SKM-1 (cell line): Measurements from ENCODE around the gene IKZF1.

Experiments used
- DNase-seq: peaks from one replicate; lab custom pipeline; 2025; ENCODE audit not compliant: unreplicated experiment; lab: John Stamatoyannopoulos, UW

Gene IKZF1

DNA sequence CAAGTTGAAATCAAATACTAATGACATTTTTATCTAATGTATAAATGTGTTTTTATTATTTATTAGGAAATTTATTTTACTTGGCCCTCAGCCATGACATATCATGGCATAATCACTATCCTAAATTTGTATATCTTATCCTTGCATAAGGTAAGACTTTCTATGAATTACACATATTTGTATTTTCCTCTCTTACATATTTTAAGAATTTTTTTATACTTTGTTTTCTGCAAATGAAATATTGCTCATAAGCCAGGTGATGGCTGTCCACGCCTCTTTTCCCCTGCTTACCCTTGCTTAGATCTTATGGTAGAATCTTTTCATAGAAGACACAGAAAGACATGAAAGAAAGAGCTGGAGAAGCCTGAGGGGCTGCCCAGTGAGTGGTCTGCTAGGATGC is 48.2 kb downstream of the IKZF1 start:
- DNase-seq, result no peak

DNA sequence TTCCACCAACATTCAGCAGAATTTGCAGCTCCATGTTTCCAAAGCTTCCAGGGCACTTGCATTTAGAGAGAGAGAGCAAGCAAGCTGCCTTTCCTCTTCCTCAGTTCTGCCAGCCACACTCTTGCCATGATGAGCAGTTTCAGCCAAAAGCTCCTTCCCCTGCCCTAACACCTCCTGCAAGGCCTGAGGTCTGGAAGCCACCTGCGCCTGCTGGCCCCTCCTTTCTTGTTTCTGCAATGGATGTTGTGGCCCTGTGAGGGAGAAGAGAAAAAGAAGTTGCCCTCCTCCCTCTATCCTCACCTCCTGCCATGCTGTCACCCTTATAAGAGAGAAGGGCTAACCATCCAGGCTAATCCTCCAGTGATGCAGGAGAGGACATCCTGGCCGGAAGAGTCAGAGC is 48.7 kb downstream of the IKZF1 start:
- no peak for DNase-seq

DNA sequence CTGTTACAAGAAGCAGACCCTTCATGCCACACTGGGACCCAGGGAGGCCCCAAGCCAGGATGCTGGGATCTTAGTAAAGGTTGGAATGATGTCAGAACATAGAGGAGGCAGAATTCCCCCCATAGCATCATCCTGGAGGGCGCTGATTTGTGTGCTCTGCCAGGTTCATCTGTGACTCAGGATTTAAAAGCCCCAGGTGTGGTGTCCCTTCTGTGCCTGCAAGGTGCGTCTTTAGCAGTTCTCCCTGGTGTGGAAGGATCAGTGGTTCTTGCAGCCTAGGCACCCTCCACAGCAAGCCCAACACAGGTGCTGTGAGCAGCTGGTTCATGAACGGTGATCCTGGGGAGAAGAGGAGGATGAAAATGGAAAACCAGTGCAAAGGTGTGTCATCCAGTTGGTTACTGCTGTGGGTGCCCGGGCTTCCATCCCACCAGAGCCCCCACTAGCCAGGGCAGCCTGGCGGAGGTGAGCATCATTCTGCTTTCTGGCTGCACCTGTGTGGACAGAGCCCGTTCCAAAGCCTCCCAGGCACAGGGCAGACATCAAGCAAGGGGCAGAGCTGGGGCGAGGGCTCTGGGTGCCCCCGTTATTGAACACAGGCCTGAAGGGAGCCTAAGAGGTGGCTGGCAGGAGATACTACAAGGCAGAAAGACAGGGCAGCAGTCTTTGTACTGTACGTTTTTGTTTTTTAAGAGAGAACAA is 49.5 kb downstream of the IKZF1 start:
- DNase-seq, result no peak

DNA sequence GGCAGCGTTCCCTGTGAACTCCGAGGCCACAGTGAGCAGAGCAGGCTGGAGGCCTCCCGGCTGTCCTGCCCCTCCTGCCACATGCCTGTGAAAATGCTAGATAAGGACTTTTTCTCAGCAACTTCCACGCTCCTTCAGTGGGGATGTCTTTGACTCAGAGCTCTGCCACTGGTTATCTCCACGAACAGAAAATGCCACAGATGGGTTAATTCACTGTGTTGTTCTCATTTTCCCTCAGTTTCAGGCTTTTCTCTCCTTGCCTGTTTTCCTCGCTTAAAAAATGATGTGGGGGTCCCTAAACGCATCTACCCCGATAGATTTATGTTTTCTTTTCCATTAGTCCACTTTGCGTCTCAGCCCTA is 51.3 kb downstream of the IKZF1 start:
- no peak for DNase-seq

DNA sequence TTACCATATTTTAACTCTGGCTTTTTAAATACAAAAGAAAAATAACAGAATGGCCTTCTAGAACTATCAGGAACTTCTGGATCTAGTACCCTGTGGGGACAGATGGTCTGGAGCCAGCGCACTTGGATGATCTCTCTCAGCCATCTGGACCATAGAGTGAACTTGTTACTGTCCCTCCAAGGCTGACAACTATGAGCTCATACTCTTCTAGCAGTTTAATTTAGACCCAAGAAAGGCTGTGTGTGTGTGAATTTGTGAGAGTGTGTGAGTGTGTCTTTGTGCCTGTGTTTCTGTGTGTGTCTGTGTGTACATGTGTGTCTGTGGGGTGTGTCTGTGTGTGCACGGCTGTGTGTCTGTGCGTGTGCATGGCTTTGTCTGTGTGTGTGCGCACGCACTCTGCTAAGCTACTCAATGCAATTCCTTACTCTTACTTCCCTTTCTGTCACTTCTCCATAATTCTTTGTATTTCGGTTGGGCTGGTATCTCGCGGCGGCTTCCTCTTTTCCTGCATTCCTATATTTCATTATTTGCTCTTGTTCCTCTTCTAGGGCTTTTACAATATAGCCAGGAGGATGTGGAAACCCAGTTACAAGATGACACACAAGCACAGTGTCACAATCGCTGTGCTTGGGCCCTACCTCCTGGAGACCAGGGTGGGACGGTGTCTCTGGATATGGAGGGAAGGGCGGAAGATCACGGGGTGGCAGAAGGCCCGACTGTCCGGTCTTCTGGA is 51.9 kb downstream of the IKZF1 start:
- peak; percentile 99 for DNase-seq

DNA sequence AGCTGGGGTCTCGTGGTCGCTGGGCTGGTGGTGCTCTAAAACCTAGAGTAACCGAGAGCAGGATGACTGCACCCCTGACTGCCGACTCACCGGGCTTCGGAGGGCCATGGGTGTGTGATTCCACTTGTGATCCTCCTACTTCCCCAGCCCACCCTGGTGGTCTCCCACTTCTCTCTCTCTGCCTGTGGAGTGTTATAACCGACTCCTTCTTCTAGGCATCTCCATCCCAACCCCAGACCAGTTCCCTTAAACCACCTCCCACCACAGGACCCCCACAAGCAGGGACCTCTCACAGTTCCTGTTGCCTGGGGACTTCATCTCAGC is 52.4 kb downstream of the IKZF1 start:
- DNase-seq, result no peak

DNA sequence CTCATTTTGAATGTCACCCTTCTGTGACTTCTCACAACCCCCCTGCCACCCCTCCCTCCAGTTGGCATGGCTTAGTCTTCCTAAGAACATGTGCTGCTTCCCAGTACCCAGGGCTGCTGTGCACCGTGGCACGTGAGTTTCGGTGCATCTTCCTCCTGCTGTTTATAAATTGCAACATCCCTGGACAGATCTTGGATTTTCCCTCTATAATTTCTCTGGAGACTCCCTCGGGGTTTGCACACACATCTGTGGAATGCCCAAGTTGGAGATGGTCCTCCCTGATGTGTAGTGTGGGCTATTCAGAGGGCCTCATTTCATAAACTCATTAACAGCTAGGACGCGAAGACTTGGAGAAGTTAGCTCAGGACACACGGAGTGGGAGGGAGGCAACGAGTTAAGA is 52.9 kb downstream of the IKZF1 start:
- no peak for DNase-seq

DNA sequence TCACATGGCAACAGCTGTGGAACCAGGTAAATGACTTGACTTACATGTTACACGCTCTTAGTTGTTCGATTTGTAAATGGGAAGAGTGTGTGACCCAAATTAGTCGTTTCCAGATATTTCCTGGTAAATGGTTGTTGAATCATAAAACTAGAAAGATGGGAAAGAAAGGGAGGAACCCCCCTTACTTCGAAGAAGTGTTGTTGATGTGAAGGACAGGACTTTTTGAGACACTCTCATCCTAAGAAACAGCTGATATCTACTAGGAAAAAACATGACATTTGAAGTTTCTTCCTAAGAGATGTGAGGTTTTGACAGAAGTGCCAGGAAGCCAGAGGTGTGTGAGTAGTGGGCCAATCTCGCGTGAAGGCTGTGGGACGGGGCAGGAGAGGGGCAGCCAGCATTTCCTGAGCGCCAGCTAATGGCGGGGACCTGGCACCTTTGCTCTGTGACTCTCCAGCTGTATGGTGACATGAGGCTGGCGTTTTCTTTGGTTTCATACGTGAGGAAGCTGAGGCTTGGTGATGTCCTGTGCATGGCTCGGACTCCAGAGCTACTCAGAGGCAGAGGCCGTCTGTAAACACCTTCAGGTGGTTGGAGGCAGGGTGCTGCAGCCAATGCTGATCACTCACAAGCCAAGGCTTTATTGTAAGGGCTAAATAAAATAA is 53.7 kb downstream of the IKZF1 start:
- no peak for DNase-seq

DNA sequence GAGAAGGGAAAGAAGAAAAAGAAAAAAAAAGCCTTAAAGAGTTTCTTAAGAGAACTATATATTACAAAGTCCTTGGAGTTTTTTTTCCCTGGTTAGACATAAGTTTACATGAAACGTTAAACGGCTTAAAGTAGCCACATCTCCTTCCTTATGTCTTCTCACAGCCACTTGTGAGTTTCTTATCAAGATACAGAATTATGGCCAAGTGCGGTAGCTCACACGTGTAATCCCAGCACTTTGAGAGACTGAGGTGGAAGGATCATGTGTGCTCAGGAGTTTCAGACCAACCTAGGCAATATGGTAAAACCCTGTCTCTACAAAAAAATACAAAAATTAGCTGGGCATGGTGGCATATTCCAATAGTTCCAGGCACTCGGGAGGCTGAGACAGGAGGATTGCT is 54.3 kb downstream of the IKZF1 start:
- no peak for DNase-seq

DNA sequence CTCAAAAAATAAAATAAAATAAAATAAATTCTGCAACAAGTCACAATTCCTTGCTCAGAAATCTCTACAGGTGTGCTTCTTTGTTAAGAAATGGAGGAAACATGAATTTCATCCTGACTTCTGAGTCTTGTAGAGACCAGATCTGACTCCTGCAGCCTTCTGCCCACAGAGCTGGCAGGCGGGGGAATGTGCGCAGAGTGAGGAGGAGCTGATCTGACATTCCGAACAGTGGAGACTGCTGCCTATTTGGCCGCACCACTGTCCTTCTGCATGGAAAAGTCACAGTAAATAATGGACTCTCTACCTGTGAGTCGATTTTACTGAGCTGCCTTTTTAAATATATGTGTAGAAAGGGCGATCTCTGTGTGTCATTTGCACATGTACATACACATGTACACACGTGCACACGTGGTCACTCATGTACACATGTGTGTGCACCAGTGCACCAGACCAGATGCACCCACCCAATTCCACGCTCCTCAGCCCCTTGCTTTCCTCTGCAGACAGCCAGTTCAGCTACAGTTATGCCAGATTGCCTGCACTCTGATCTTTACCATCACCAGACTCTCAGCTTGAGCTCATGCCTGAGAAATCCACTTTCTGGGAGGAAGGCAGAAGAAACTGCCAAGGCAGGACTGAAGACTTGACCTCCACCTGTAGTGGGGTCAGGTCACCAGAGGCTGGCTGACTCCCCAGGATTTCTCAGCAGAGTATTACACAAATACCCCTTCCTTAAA is 54.9 kb downstream of the IKZF1 start:
- DNase-seq, result no peak

DNA sequence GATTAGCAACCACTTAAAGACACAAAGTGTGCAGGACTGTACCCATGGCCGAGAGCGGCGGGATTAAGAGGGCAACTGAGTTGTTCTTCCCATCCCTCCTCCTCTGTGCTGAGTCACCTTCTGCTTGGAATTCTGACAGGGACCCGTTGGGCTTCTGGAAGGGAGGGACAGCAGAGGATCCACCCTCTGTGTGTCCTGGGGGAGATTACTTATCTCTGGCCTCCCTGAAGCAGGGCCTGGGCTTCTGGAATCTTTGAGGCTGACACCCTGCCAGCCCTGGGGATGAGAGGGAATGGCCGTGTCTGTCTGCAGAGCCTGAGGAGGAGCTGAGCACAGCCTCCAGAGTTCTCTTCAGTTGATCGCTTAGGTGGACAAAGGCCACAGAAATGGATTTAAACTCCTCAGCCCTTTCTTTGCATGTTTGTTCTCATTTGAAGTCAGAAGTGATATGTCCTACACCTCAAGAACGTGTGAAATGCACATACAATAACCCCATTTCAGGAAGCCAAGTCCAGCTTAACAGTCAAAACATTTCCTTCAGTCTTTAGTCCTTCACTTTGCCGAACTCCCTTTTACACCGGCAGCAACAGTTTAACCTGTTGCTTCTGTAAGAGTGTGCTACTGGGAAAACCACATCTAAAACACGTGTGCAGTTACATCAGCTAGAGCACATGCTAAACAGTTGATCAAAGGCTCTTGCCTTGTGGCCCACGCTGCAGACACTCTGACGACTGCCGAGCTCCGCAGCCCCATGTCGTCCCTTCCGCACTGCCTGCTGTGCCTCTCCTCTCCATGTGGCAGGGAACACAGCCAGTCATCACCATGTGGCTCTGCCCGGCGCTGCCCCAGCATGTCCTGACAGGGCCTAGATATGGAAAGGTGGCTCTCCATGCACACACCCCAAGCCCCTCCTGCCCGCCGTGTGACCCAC is 55.7 kb downstream of the IKZF1 start:
- no peak for DNase-seq

DNA sequence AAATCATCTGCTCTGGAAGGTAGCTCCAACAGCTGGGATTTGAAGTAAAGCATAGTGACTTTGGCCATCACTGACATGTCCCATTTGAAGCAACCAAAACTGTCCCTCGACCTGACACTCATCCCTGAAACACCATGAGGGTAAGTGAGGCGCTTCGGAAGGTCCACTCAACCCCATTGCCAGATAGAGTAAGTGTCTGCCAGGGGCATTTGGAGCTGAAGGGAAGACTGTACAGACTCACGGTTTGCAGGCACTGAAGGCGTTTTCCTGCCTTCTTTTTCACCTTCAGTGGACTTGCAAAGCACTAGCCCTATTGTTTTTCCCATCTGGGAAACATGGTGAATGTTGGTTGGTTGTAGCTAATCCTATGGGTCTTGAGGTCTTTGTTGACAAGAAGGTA is 57.6 kb downstream of the IKZF1 start:
- DNase-seq, result no peak

DNA sequence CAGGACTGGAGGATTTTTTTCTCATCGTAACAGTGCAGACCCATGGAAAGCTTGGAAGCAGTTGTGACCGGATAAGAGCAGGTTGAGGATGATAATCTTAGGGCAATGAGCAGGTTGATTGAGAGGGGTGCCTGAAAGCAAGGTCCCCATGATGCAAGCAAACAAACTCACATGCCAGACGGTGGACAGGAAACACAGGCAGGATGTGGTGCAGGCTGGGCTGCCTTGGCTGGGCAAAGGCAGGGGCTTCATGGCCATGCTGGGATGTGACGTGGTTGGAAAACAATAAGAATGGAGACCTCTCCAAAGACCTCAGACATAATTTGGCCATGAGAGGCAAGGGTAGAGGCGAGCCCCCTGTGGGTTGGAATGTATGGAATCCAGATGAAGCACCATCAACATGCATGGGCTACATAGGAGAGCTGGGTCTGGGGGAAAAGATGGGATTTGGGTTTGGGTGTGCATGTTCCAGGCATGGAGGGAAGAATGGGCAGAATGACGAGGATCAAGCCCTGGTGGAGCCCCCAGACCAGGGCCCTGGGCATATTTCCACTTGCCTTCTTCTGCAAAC is 58.3 kb downstream of the IKZF1 start:
- DNase-seq, result no peak

DNA sequence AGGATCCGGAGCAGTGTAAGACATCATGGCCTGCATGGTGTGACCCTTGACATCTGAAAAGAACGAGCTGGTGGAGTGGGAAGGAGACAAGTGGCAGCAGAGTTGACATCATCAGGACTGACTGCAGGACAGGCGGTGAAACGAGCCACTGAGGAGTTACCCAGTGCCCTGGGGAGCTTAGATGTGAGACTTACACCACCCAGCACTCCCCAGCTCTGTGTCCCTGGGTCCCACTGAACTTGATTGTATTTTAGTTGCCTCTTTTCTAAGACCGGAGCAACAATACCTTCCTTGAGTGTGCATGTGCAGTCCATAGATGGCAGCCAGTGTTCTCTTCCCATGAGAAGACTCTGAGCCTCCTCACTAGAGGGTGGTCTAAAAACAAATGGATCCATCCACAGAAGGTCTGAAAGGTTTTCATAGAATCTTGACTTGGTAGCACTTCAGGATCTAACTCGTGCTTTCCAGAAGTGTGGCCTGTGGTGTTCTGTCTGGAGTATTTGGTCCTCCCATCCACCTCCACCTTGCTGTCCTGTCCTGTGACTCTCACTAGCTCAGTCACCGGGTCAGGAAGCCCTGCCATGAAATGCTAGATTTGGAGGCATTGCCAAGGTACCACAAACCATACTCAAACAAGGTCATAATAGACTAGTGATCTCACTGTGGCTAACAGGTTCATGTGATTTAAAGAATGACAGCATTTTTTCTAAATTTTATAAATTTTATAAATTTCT is 59.0 kb downstream of the IKZF1 start:
- DNase-seq, result no peak

DNA sequence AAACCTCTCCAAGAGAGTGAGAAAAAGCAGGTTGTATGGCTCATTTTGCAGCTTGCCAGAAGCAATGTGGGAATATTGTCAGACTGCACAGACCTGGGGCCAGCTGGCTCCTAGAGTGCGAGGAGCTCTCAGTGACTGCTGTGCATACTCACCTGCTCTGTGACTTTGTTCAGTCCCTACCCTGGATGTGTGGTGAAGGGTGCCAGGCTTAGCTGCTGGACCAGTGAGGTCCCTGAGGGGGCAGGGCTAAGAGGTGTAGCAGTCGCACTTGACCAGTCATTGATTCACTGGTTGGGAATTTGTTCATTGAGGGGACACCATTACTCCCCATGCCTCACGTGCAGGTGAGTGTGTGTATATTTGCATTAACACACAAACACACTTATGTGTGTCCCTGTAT is 60.1 kb downstream of the IKZF1 start:
- no peak for DNase-seq

DNA sequence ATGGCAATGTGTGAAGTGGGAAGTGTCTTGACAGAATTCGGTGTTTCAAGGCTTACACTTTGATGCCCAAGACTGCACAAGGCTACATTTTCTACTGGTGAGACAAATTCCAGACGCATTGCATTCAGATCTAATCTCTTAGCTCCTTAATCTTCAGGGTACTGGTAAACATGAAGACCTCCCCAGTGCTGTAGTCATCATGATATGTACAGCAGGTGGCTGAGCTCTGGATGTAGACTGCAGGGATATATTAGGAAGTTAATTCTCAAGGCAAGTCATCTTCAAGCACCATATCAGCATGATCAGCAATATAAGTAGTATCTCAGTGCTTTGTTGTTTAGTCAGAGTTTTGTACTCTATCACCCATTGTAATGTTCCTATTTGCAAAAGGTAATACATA is 61.8 kb downstream of the IKZF1 start:
- DNase-seq, result no peak

DNA sequence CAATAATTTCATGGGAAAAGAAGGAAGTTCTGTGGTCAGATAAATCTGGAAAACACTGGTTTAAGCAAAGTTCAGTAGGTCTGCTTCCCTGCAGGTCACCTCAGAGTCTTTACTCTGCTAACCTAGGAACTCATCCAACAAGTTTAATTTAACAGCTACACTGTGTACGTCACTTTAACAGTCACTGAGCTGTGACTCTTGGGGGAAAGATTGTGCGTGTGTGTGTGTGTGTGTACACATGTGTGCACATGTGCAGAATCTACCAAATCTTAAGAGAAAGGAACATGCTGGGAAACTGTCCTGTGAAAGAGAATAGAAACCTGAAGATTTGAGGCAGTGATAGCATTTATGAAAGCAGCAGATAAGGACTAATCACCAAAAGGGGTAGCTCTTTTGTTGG is 62.6 kb downstream of the IKZF1 start:
- DNase-seq, result no peak

DNA sequence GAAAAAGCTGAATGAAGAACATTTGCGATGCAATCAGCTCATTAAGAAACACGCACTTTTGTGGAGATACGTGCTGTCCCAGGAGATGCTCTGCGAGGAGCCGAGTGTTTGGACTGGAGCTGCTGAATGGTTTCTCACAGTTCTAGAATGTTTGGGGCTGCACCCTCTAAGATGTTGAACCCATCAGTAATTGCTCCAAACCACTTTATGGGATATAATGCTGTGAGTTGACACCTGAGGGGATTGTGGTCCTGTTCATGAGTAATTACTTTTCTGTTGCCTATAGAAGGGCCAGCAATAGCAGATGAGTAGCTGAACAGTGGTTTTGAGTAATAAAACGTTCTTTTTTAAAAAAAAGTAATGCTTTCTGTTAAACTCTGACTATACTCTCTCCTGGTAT is 63.1 kb downstream of the IKZF1 start:
- no peak for DNase-seq

DNA sequence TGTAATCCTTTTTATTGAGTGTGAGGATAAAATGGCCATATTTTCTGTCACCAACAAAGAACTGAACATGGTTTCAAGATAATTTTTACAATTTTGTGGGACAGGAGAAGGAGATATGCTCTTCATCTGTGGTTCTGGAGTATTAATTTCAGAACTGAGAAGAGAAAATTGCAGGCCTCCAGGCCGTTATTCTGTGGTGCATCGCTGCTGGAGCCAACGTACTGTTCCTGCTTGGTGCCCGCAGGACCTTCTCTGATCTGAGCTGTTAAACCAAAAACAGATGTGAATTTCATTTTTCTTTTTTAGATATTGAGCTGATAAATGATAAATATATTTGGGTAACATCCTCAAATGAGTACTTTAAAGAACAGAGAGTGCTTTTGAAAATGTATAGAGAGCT is 63.9 kb downstream of the IKZF1 start:
- no peak for DNase-seq
